H1 (cell line): Measurements from ENCODE around the gene TMEM223. TPM values are rescaled to one million over a fixed set of nuclear protein-coding genes. Genes with fewer than 3 reads are reported as not detected.

Experiments used
- CTCF ChIA-PET: fragments of 300-600 bp; sonication (Branson Sonifier 250); formaldehyde crosslinking; loops from one replicate; lab custom pipeline; 2021; ENCODE audit not compliant: partially characterized antibody; lab: Charles Lee
- POLR2A ChIA-PET: fragments of 300-600 bp; sonication (Branson Sonifier 250); formaldehyde crosslinking; loops from one replicate; lab custom pipeline; 2021; ENCODE audit warnings: inconsistent platforms; ENCODE audit not compliant: partially characterized antibody; lab: Charles Lee
- DNase-seq, 2 experiments: peaks; one replicate each; pipeline versions ENCODE4 v3.0.0 to v3.0.0-alpha.2; 2010 to 2022; ENCODE audit warnings: low spot score in 2 of 2, low read depth in 1 of 2, mixed read lengths in 1 of 2
- FAIRE-seq: peaks from 2 replicates; lab custom pipeline; 2011; peaks lifted over from hg19 to GRCh38; lab: Jason Lieb, UNC
- H2AFZ ChIP-seq: 2 replicates; pipeline ENCODE4 v1.8.1; 2012; ENCODE audit warnings: low read length, inconsistent platforms
- H2AK5ac ChIP-seq: 2 replicates; pipeline ENCODE4 v1.6.1; 2013; ENCODE audit warnings: low read depth, low read length
- H2BK120ac ChIP-seq: replicated peaks from 2 replicates; pipeline ENCODE3; 2013; ENCODE audit warnings: low read depth, low read length, inconsistent platforms
- H2BK12ac ChIP-seq: 2 replicates; pipeline ENCODE4 v1.6.1; 2013; ENCODE audit warnings: low read depth, low read length
- H2BK15ac ChIP-seq: 2 replicates; pipeline ENCODE4 v1.6.1; 2013; ENCODE audit warnings: low read length
- H2BK20ac ChIP-seq: 2 replicates; pipeline ENCODE4 v1.6.1; 2013; ENCODE audit warnings: low read length
- H2BK5ac ChIP-seq: 2 replicates; pipeline ENCODE4 v1.6.1; 2013; ENCODE audit warnings: low read depth, low read length
- H3K14ac ChIP-seq: 2 replicates; pipeline ENCODE4 v1.6.1; 2013; ENCODE audit warnings: inconsistent platforms; ENCODE audit not compliant: insufficient read length
- H3K18ac ChIP-seq: 2 replicates; pipeline ENCODE4 v1.6.1; 2013; ENCODE audit warnings: low read length; ENCODE audit errors: extremely low read depth
- H3K23ac ChIP-seq: 2 replicates; pipeline ENCODE4 v1.6.1; 2013; ENCODE audit warnings: inconsistent platforms; ENCODE audit not compliant: insufficient read length
- H3K23me2 ChIP-seq: 2 replicates; pipeline ENCODE4 v1.6.1; 2013; ENCODE audit warnings: low read depth, low read length
- H3K27ac ChIP-seq: 2 replicates; pipeline ENCODE4 v1.6.1; 2011; ENCODE audit warnings: low read depth, low read length, inconsistent platforms
- H3K27me3 ChIP-seq, 4 experiments: replicated peaks in 1 of 4; 1 replicate in 1 of 4; 2 replicates in 3 of 4; pipeline versions ENCODE4 v1.6.1 to v1.8.1; 2011 to 2013; ENCODE audit warnings: low read length in 3 of 4, mild to moderate bottlenecking in 3 of 4, inconsistent platforms in 2 of 4, mixed read lengths in 2 of 4, moderate library complexity in 1 of 4; ENCODE audit not compliant: control insufficient read depth in 3 of 4, insufficient read depth in 3 of 4; ENCODE audit errors: extremely low read depth in 1 of 4
- H3K36me3 ChIP-seq, 4 experiments: 2 replicates each; pipeline versions ENCODE4 v1.6.1 to v1.8.1; 2011 to 2013; ENCODE audit warnings: mild to moderate bottlenecking in 4 of 4, low read length in 3 of 4, moderate library complexity in 2 of 4, control low read depth in 1 of 4, inconsistent platforms in 1 of 4; ENCODE audit not compliant: insufficient read depth in 4 of 4, control insufficient read depth in 2 of 4
- H3K4ac ChIP-seq: replicated peaks from 2 replicates; pipeline ENCODE3; 2013; ENCODE audit warnings: low read length, low read depth, mixed read lengths, inconsistent platforms; ENCODE audit not compliant: insufficient read length
- H3K4me1 ChIP-seq, 4 experiments: replicated peaks in 1 of 4; 1 replicate in 1 of 4; 2 replicates in 3 of 4; pipeline versions ENCODE4 v1.6.1 to v1.8.1; 2011 to 2013; ENCODE audit warnings: low read length in 3 of 4, inconsistent platforms in 2 of 4, mixed read lengths in 1 of 4; ENCODE audit not compliant: insufficient read depth in 4 of 4, control insufficient read depth in 3 of 4
- H3K4me2 ChIP-seq, 2 experiments: 2 replicates each; pipeline versions ENCODE4 v1.6.1 to v1.8.1; 2011 to 2013; ENCODE audit warnings: low read depth in 2 of 2, low read length in 2 of 2, control low read depth in 1 of 2, inconsistent platforms in 1 of 2, mild to moderate bottlenecking in 1 of 2; ENCODE audit not compliant: insufficient read depth in 1 of 2
- H3K4me3 ChIP-seq, 4 experiments: fragments of 200-600, 300-600 bp in 1 of 4; sonication (generic), shearing (Covaris generic), sonication (Bioruptor Twin) in 1 of 4; 2 replicates each; pipeline versions ENCODE4 v1.5.1 to v1.8.1; 2011 to 2016; ENCODE audit warnings: low read length in 4 of 4, low read depth in 3 of 4, control low read depth in 2 of 4, inconsistent platforms in 2 of 4, mild to moderate bottlenecking in 2 of 4, mixed read lengths in 1 of 4, moderate library complexity in 1 of 4; ENCODE audit not compliant: insufficient read depth in 2 of 4; ENCODE audit errors: extremely low read depth in 1 of 4
- H3K56ac ChIP-seq: replicated peaks from 2 replicates; pipeline ENCODE3; 2013; ENCODE audit warnings: low read depth, mild to moderate bottlenecking, mixed read lengths, low read length, inconsistent platforms; ENCODE audit not compliant: insufficient read length
- H3K79me1 ChIP-seq: 2 replicates; pipeline ENCODE4 v1.6.1; 2013; ENCODE audit warnings: low read depth, low read length, control low read depth
- H3K79me2 ChIP-seq, 2 experiments: 2 replicates each; pipeline versions ENCODE4 v1.6.1 to v1.8.1; 2012 to 2013; ENCODE audit warnings: low read length in 2 of 2, mild to moderate bottlenecking in 2 of 2, inconsistent platforms in 1 of 2; ENCODE audit not compliant: insufficient read depth in 2 of 2, control insufficient read depth in 1 of 2
- H3K9ac ChIP-seq, 4 experiments: replicated peaks in 1 of 4; 1 replicate in 1 of 4; 2 replicates in 3 of 4; pipeline versions ENCODE4 v1.6.1 to v1.8.1; 2011 to 2013; ENCODE audit warnings: low read depth in 3 of 4, low read length in 3 of 4, control low read depth in 2 of 4, mild to moderate bottlenecking in 2 of 4, moderate library complexity in 2 of 4, inconsistent platforms in 1 of 4; ENCODE audit errors: extremely low read depth in 1 of 4
- H3K9me3 ChIP-seq, 2 experiments: 2 replicates each; pipeline versions ENCODE4 v1.6.1 to v1.8.1; 2012 to 2013; ENCODE audit warnings: mild to moderate bottlenecking in 2 of 2, moderate library complexity in 2 of 2, control low read depth in 1 of 2, inconsistent platforms in 1 of 2, low read depth in 1 of 2, low read length in 1 of 2, mixed read lengths in 1 of 2; ENCODE audit not compliant: insufficient read depth in 2 of 2
- H4K20me1 ChIP-seq, 2 experiments: replicated peaks in 1 of 2; 2 replicates each; pipeline versions ENCODE3 to v1.8.1; 2011 to 2013; ENCODE audit warnings: inconsistent platforms in 2 of 2, low read length in 2 of 2, mild to moderate bottlenecking in 1 of 2; ENCODE audit not compliant: insufficient read depth in 2 of 2, control insufficient read depth in 1 of 2
- H4K5ac ChIP-seq: 2 replicates; pipeline ENCODE4 v1.6.1; 2013; ENCODE audit warnings: low read length, low read depth, mixed read lengths, inconsistent platforms; ENCODE audit not compliant: insufficient read length
- H4K8ac ChIP-seq: 2 replicates; pipeline ENCODE4 v1.8.0; 2013; ENCODE audit warnings: mild to moderate bottlenecking, moderate library complexity, low read length, inconsistent platforms; ENCODE audit not compliant: insufficient read depth; ENCODE audit errors: extremely low read depth
- H4K91ac ChIP-seq: replicated peaks from 2 replicates; pipeline ENCODE3; 2013; ENCODE audit warnings: low read length, mixed read lengths, inconsistent platforms; ENCODE audit not compliant: insufficient read length
- ASH2L ChIP-seq: fragments of 200-600, 300-600 bp; sonication (generic); IDR thresholded peaks from one replicate; pipeline ENCODE4 v1.7.1; 2017; ENCODE audit warnings: low read length
- EP300 ChIP-seq, 2 experiments: IDR thresholded peaks; 1 replicate in 1 of 2; 2 replicates in 1 of 2; pipeline ENCODE4 v1.6.1; 2011 to 2012; ENCODE audit warnings: low read depth in 2 of 2, low read length in 2 of 2, mild to moderate bottlenecking in 2 of 2, borderline replicate concordance in 1 of 2, inconsistent platforms in 1 of 2, moderate library complexity in 1 of 2
- GTF2F1 ChIP-seq: IDR thresholded peaks from 2 replicates; pipeline ENCODE4 v1.6.1; 2012; ENCODE audit warnings: low read depth, low read length, improper control_type of control experiment, borderline replicate concordance
- KDM5A ChIP-seq: fragments of 200-600 bp; IDR thresholded peaks from 2 replicates; pipeline ENCODE4 v1.7.1; 2012; ENCODE audit warnings: mild to moderate bottlenecking, low read length, inconsistent platforms, mixed read lengths
- NRF1 ChIP-seq: IDR thresholded peaks from 2 replicates; pipeline ENCODE4 v1.6.1; 2011; ENCODE audit warnings: mild to moderate bottlenecking, low read depth, low read length, improper control_type of control experiment
- RAD21 ChIP-seq, 2 experiments: IDR thresholded peaks in 1 of 2; conservative IDR thresholded peaks in 1 of 2; 2 replicates each; pipeline ENCODE4 v1.6.1; 2011; ENCODE audit warnings: low read depth in 2 of 2, low read length in 2 of 2, improper control_type of control experiment in 1 of 2, inconsistent platforms in 1 of 2, mild to moderate bottlenecking in 1 of 2, moderate library complexity in 1 of 2
- RFX5 ChIP-seq: IDR thresholded peaks from 2 replicates; pipeline ENCODE4 v1.6.1; 2011; ENCODE audit warnings: low read depth, low read length, improper control_type of control experiment, borderline replicate concordance
- RNF2 ChIP-seq: fragments of 200-900, 300-1000 bp; sonication (generic); IDR thresholded peaks from 2 replicates; pipeline ENCODE4 v1.7.1; 2016; ENCODE audit warnings: borderline replicate concordance, low read depth, mild to moderate bottlenecking, antibody characterized with exemption, low read length; ENCODE audit not compliant: poor library complexity, severe bottlenecking; ENCODE audit errors: missing control alignments
- SP2 ChIP-seq: IDR thresholded peaks from 2 replicates; pipeline ENCODE4 v1.6.1; 2012; ENCODE audit warnings: mild to moderate bottlenecking, low read length, inconsistent platforms
- SUZ12 ChIP-seq: fragments of 200-600 bp; sonication (generic); IDR thresholded peaks from 2 replicates; pipeline ENCODE4 v1.6.1; 2012; ENCODE audit warnings: mild to moderate bottlenecking, inconsistent platforms, low read length, moderate library complexity, mixed read lengths
- YY1 ChIP-seq: IDR thresholded peaks from 2 replicates; pipeline ENCODE4 v1.6.1; 2011; ENCODE audit warnings: low read depth, mild to moderate bottlenecking, low read length
- WGBS, 2 experiments: shearing (Covaris generic) in 1 of 2; methylation state at CpG; one replicate each; pipeline versions ENCODE4 v1.1.6 to v1.1.7; 2013 to 2015; ENCODE audit warnings: low lambda C conversion rate in 2 of 2, mixed read lengths in 2 of 2, inconsistent platforms in 1 of 2, low coverage in 1 of 2, missing lambda C conversion rate in 1 of 2; ENCODE audit not compliant: insufficient replicate concordance in 2 of 2, insufficient coverage in 1 of 2, insufficient read length in 1 of 2; ENCODE audit errors: extremely low coverage in 1 of 2, missing lambda C conversion rate in 1 of 2; 5-methylcytosine and 5-hydroxymethylcytosine counted together
- polyA plus RNA-seq, 7 experiments: library from polyadenylated mRNA; depleted of rRNA in 3 of 7; stranded (reverse) in 5 of 7; unstranded in 2 of 7; fragments of >200 nt in 5 of 7; fragments of 200-250 nt in 2 of 7; gene quantifications; 1 replicate in 5 of 7; 2 replicates in 1 of 7; 4 replicates in 1 of 7; pipeline versions ENCODE4 v1.2.1 to v1.2.3, GENCODE V29; 2011 to 2013; ENCODE audit warnings: missing spikeins in 2 of 7, mixed read lengths in 2 of 7
- total RNA-seq: library from RNA; stranded (reverse); fragmentation: NEBNext Ultra II Directional; extraction: Animal tissue kit (Norgen Biotek cat#: 25700); gene quantifications from 2 replicates; pipeline ENCODE4 v1.2.1, GENCODE V29; 2021

The TMEM223 gene
- total and polyA plus RNA-seq, 2 of the 8 experiments (the other 6 are each of a cell fraction or from before 2014, with no cell fraction given) = 22.9 to 64.1 TPM

- no peak overlapping the region for H4K5ac ChIP-seq
- 95% methylated on average over 1 of the region's 1 CpG; no CpG with 5 or more reads in 1 of the 2 experiments for WGBS, 2 experiments
- H3K9me3 ChIP-seq = no peaks in the 10 kb centered on the region
- no peak overlapping the region for H2AFZ ChIP-seq
- peaks cover 0 to 2% (median under 1%) of the 10 kb centered on the region in 4 experiments; a peak in 1 of 7 replicates for H3K4me1 ChIP-seq
- H2BK15ac ChIP-seq = no peak overlapping the region
- H3K23me2 ChIP-seq = no peaks in the 10 kb centered on the region
- TF ChIP-seq ASH2L (no peak), RNF2 (no peak), SUZ12 (no peak), RAD21 (IDR thresholded peaks at IDR 0.05 in 1 of 2, conservative IDR thresholded peaks at IDR 0.05 in 1 of 2; ENCODE audit: low read depth in 2 of 2, low read length in 2 of 2) (no peak), SP2 (no peak), RFX5 (no peak), EP300 (IDR thresholded peaks at IDR 0.05; ENCODE audit: borderline replicate concordance in 1 of 2, low read depth in 2 of 2, low read length in 2 of 2) (no peak), YY1 (no peak), GTF2F1 (no peak), NRF1 (no peak), KDM5A (no peak)
- H3K14ac ChIP-seq = no peak overlapping the region
- H3K36me3 ChIP-seq = peaks cover 0 to 2% (median 0%) of the 10 kb centered on the region in 4 experiments; a peak in 1 of 8 replicates
- CTCF ChIA-PET = no interaction called here
- H3K56ac ChIP-seq = no peak overlapping the region
- H3K4me3 ChIP-seq = no peak overlapping the region
- H3K27ac ChIP-seq = no peak overlapping the region
- FAIRE-seq (no peak), DNase-seq (no peak)
- POLR2A ChIA-PET = interaction anchor here (1.2 to 6.8 kb wide), 5 partner anchors 22 to 155 kb away, joined by 3 to 50 read pairs (median 14); partner anchors contain the start of genes STX5, TEX54 and TMEM179B
- no peak overlapping the region for H3K9ac ChIP-seq
- no peak overlapping the region for H2BK120ac ChIP-seq
- H2AK5ac ChIP-seq = no peak overlapping the region
- H2BK12ac ChIP-seq = no peak overlapping the region
- no peak overlapping the region for H4K8ac ChIP-seq
- no peak overlapping the region for H3K23ac ChIP-seq
- no peak overlapping the region for H3K18ac ChIP-seq
- no peak overlapping the region for H2BK5ac ChIP-seq
- no peaks in the 10 kb centered on the region for H3K27me3 ChIP-seq
- no peak overlapping the region for H2BK20ac ChIP-seq
- H3K4me2 ChIP-seq = no peak overlapping the region
- no peak overlapping the region for H4K91ac ChIP-seq
- no peaks in the 10 kb centered on the region for H3K79me1 ChIP-seq
- H3K79me2 ChIP-seq = no peaks in the 10 kb centered on the region
- no peak overlapping the region for H3K4ac ChIP-seq
- H4K20me1 ChIP-seq = no peaks in the 10 kb centered on the region
Measured at GRCh38 chr11:62810748-62811147, 18.9 kb upstream of the TMEM223 start.
